ENCODE measurements around the gene SRC. TPM values are rescaled to one million over a fixed set of nuclear protein-coding genes. Genes with fewer than 3 reads are reported as not detected.

Gene SRC
- polyA plus RNA-seq, 3 donors, result 13.5 to 25.7 (median 13.6) TPM

DNA sequence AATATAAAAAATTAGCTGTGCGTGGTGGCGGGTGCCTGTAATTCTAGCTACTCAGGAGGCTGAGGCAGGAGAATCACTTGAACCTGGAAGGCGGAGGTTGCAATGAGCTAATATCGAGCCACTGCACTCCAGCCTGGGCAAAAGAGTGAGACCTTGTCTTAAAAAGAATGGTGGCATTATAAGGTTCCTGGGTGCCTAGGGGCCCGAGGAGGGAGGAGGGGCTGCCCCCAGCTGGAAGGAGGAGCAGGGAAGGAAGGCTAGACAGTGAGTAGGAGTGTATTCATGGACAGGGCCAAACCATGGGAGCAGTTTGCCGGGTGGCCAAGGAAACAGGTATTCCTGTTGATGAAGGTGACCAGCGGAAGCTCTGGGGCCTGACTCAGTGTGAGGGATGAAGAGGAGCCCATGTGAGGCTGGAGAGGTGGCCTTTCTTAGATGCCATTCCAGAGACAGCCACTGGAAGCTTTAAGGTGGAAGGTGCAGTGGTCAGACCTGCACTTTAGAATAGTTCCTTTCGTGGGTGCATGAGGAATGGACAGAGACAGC, 32.3 kb upstream of the SRC start:
- 87 to 95% (median 93%) methylated on average over 8 of the region's 8 CpGs for WGBS, 3 donors

DNA sequence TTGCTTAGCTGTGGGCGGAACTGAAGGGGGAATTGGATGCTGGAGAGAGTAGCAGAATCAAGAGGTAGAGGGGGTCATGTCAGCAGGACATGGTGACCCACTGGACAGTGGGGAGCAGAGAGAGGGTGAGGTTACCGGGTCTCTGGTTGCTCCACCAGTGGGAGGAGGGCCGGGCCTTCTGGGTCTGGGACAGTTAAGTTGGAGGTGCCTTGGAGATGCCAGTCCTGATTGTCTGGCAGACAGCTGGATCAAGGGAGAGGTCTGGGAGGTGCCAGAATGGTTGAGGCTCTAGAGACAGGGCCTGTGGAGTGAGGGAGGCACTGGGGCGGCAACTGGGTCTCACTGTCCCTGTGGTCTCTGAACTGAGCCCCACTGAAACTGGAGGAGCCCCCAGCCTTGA, 31.8 kb upstream of the SRC start:
- no peak overlapping the region for H3K27ac ChIP-seq (ENCODE audit: low read depth, low read length)
- 76 to 89% (median 82%) methylated on average over 4 of the region's 4 CpGs for WGBS, 3 donors

More for the DNA sequence above, 32.3 kb upstream of the SRC start:
- no peak overlapping the region for H3K27ac ChIP-seq (ENCODE audit: low read depth, low read length)

DNA sequence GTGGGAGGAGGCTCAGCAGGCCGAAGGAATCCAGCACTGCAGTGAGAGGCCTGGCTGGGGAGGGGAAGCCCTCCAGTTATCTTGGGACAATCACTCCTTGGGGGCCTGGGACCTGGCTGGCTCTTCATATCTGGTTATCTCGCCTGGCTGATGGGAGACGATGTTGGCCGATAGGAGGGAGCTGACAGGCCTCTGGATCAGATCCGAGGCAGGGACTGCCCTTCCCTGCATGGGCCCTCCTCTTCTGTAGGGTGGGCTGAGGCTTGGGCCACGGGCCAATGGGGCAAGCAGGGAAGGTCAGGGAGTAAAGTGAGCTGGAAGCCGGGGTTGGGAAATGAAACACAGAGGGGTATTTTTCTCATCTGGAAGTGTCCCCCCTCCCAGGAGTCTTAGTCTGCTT, 31.3 kb upstream of the SRC start:
- H3K27ac ChIP-seq (ENCODE audit: low read depth, low read length), result no peak overlapping the region
- 60 to 64% (median 61%) methylated on average over 7 of the region's 7 CpGs for WGBS, 3 donors

DNA sequence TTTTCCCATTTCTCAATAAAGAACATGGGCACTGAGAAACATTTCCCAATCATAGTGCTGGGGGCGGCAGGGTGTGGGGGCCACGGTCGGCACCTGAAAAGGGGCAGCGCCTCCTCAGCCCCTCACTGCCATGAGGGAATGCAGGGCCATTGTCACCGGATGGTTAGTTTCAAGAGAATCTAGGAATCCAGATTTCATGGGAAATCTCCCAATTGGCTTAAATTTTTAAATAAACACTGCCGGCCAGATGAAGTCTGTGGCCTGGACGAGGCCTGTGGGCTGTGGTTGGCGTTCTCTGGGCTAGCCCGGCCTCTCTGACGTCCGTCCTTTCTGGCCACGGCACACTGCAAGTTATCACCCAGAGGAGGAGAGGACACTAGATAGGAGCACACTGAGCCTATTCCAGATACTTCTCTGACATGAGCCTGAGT, 30.9 kb upstream of the SRC start:
- WGBS, 3 donors, result 39 to 76% (median 55%) methylated on average over 12 of the region's 12 CpGs
- no peak overlapping the region for H3K27ac ChIP-seq (ENCODE audit: low read depth, low read length)

DNA sequence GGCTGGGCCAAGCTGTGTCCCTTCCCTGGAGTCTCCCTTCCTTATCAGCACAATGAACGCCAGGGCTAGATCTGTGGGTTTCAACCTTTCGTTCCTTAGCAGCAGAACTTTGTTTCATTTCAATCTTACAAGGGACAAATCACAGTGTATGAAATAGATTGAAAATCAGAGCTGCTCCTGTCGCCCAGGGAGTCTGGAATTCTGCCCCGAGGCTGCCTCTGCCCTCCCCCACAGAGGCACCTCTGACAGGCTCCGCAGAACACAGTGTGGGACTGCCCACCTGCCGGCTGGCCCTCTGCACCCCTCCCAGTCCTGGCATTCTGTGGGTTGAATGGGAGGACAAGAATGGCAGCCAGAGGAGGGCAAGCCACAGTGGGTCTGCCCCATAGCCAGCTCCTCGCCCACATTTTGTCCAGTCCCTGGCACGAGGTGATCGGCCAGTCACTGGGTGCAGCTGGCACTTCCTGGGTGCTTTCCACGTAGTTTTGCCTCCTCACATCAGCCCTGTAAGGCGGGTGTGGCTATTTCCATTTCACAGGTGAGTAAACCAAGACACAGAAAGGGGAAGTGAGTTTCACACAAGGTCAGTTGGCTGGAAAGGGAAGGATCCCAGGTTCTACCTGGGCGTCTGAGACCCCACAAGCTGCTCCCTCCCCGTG, 30.4 kb upstream of the SRC start:
- 61 to 67% (median 65%) methylated on average over 13 of the region's 13 CpGs for WGBS, 3 donors
- H3K27ac ChIP-seq (ENCODE audit: low read depth, low read length), result no peak overlapping the region

DNA sequence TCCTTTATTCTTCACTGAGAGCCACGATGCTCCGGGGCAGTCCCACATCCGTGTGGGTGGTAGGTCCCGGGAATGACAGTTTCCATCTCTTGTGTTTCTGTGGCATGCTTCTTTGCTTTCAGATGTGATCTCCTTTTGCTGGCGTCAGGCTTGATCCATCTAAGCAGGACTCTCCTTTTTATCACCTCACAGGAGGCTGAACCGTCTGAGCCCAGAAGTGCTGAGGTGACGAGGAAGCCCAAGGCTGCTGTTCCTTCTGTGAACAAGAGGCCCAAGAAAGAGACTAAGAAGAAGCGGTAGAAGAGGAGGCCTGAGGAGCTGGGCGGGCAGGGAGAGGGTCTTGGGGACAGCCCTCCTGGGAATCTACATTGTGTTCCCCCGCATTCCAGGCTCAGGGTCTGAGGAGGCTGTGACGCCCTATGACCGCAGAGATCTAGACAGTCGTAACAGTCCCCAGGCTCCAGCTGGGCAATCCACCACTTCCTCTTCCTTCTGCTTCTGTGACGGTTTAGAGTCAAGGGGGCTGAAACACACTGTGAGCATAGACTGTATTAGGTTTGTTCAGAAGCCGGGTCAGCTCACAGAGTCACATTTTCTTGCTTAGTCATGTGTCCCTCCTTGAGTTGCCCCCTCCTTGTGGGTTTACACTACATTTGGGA, 29.7 kb upstream of the SRC start:
- WGBS, 3 donors, result 55 to 85% (median 64%) methylated on average over 15 of the region's 15 CpGs
- H3K27ac ChIP-seq (ENCODE audit: low read depth, low read length), result no peak overlapping the region

DNA sequence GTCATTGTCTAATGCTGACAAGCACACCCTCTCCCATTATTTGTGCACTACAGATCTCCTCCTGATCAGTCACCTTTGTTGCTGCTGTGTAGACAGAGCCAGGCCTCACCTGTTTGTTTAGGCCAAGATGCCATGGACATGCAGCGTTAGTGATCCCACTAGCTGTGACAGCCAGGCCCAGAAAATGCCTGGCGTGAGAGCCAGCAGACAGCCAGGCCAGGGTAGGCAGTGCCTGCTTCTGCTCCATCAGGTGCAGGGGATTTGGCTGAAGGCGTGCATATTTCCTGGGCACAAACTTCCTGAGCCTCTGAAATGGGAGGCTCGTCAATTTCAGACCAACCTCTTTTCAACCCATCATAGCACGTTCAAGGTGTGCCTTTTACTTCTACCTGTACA, 29.2 kb upstream of the SRC start:
- WGBS, 3 donors, result 80 to 93% (median 80%) methylated on average over 5 of the region's 5 CpGs
- H3K27ac ChIP-seq (ENCODE audit: low read depth, low read length), result no peak overlapping the region

DNA sequence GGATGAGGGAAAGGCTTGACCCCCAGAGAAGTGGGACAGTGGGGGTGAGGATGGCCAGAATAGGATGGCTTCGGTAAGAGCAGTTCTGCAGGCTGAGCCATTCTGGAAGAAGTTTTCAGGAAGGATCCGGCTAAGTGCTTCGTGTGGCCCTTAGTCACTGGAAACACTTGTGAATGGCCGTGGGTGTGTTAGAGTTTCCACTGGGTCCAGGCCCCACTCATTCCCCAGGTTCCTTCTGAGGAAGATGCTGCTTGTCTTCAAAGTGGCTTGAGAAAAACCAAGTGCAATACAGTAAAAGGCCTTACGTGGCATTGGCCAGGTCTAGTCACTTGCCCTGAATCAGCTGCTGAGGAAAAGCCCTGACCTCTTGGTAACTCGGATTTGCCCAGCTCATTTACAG, 28.6 kb upstream of the SRC start:
- 84 to 90% (median 87%) methylated on average over 6 of the region's 6 CpGs for WGBS, 3 donors
- H3K27ac ChIP-seq (ENCODE audit: low read depth, low read length), result no peak overlapping the region

DNA sequence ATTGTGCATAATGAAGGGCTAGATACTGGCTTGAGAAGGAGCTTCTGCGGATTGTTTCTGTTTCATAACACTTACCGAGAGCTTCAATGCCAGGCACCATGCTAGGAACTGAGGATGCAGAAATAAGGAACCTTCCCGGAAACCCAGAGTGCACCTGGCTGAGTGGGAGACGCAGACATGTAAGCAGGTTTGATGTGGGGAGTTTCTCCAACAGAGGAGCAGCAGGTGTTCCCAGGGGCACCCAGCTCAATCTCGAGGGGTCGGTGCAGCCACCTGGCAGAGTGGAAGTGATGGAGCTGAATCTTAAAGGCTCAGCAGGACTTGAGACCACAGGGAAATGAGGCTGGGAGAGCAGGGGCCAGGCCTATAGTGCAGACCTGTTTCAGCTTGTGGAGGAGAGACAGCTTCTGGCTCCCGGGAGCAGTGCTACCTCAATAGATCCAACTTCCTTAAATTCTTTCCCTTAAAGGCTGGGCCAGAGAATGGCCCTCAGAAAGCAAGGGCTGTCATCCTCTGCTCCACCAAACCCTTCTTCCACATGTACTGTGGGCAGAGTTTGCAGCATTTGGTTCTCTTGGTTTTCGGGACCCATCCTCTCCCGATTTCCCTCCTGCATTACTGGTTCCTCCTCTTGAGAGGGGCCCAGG, 27.8 kb upstream of the SRC start:
- no peak overlapping the region for H3K27ac ChIP-seq (ENCODE audit: low read depth, low read length)
- 71 to 84% (median 79%) methylated on average over 9 of the region's 9 CpGs for WGBS, 3 donors

DNA sequence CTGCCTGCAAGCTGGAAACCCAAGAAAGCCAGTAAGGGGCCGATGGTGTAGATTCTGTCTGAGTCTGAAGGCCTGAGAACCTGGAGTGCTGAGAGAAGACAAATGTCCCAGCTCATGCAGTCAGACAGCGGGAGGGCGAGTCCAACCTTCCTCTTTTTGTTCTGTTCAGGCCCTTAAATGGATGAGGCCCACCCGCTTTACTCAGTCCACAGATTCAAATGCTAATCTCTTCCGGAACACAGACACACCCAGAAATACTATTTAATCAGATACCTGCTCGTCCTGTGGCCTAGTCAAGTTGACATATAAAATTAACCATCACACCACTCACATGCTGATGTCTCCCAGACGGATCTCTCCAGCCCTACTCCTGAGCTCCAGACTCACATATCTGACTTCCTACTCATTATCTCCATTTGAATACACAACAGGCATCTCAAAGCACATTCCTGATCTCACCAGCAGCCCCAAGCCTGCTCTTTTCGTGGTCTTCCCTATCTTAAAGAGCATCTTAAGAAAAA, 26.7 kb upstream of the SRC start:
- WGBS, 3 donors, result 78 to 83% (median 83%) methylated on average over 8 of the region's 8 CpGs

DNA sequence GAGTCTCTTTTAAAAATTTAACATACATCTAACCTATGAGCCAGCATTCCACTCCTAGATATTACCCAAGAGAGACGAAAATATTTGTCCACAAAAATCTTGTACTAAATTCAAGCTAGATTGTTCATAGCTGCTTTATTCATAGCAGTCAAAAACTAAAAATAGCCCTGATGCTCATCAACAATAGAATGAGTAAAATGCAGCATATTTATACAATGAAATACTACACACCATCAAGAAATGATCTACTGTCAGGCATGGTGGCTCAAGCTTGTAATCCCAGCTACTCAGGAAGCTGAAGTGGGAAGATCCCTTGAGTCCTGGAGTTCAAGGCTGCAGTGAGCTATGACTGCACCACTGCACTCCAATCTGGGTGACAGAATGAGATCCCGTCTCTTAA, 22.0 kb upstream of the SRC start:
- no peak overlapping the region for H3K27ac ChIP-seq (ENCODE audit: low read depth, low read length)
- 64 to 68% (median 65%) methylated on average over 2 of the region's 2 CpGs for WGBS, 3 donors

More for the DNA sequence above, 26.7 kb upstream of the SRC start:
- no peak overlapping the region for H3K27ac ChIP-seq (ENCODE audit: low read depth, low read length)

DNA sequence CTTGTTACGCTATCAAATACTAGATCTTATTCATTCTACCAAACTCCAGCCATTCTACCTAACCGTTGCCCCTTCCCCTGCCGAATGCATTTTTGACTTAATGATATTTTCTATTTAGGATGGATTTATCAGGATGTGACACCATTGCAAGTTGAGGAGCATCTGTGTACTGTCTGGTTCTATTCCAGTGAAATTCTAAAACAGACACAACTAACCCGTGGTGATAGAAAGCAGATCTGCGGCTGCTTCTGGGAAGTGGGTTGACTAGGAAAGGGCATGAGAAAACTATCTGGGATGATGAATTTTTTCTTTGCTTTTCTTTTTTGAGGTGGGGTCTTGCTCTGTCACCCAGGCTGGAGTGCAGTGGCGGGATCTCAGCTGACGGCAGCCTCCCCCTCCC, 20.7 kb upstream of the SRC start:
- WGBS, 3 donors, result 91 to 94% (median 93%) methylated on average over 7 of the region's 7 CpGs
- no peak overlapping the region for H3K27ac ChIP-seq (ENCODE audit: low read depth, low read length)

DNA sequence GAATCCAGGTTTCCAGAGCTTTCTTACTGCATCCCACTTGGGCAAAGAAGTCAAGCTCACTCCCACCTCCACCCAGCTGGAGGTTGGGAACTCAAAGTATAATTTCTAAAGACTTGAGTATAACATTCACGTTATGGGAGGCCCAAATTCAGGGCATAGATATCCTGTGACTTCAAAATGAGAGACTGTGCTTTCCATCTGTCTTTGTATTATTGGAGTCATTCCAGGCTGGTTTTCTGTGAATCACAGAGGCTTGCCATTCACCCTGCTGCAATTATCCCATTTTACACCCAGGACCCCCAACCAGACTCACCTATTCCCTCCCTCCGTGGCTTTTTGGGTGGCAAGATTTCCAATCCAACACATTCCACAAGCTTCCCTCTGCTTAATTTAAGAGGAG, 19.3 kb upstream of the SRC start:
- H3K27ac ChIP-seq (ENCODE audit: low read depth, low read length), result no peak overlapping the region
- 69 to 78% (median 75%) methylated on average over 2 of the region's 2 CpGs for WGBS, 3 donors

DNA sequence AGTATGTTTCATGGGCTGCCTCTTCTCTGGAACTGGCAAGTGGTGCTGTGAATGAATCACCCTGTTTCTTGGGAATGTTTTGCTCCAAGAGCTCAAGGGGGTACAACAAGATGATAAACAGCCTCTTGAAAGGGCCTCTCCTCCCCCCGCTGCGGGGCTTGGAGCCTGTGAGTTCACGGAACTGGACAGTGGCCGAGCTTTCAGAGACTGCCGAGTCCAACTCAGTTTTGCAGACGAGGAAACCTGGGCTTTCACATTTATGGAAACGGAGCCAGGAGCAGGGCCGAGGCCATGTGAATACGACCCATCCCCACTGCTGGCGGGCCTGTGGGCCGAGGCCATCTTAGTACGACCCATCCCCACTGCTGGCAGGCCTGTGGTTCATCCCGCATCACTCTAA, 18.2 kb upstream of the SRC start:
- no peak overlapping the region for H3K27ac ChIP-seq (ENCODE audit: low read depth, low read length)
- 69 to 81% (median 71%) methylated on average over 13 of the region's 13 CpGs for WGBS, 3 donors

DNA sequence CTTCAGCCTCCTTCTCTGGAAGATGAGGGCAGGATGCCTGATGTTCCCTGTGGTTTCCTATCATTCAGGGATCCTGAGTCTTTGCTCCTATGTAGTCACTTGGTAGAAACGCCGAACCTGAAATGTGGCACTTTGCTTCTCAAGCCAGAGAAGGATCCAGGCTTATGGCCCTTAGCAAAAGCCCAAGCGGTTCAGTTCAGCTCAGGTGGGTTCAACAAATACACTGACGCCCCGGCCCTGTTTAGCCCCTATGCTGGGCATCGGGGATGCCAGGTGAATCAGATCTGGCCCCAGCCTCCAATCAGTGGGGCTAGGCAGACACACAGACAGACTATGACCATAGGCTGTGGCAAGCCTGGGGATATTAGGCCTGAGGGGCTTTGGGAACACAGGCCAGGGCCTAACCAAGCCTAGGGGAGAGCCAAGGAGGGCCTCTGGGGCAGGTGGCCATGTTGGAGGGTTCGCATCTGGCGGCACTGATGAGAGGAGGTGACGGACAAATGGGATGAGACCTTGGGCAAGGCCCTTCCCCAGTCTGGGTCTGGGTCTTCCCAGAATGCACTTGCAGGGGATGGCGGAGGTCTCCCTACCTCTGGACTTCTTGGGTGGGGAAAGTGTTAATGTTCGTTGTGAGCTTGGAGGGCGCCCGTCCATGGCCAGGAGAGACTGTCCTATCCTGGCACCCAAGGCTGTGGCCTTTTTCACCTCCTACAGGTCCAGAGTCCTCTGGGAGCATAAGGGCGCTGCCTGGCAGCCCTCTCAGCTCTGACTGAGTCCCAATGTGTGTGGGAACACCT, 17.6 kb upstream of the SRC start:
- H3K27ac ChIP-seq (ENCODE audit: low read depth, low read length), result no peak overlapping the region
- WGBS, 3 donors, result 91 to 94% (median 93%) methylated on average over 14 of the region's 14 CpGs

DNA sequence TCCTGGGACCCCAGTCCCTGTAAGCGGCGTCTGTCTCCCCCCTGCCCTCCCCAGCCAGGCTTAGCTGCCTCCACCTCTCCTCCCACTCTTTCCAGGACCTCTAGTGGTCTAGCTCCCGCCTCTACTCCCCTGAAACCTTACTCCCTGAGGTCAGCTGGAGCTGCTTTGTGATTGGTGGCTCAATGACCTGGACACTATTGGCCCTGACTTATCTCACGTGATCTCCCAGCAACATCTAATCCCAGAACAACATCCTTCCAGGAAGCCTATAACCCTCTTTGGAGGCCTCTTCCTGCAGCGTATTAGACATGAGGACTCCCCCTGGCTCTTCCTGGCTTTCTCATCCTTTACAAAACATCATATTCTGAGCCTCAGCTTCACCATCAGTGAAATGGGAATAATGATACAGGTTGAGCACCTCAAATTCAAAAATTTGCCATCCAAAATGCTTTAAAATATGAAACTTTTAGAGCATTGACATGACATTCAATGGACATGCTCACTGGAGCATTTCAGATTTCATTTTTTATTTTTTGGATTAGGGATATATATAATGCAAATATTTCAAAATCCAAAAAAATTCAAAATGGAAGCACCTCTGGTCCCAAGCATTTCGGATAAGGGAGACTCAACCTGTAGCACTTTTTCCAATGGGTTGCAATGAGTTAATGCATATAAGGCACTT, 16.3 kb upstream of the SRC start:
- 66 to 76% (median 75%) methylated on average over 6 of the region's 6 CpGs for WGBS, 3 donors
- no peak overlapping the region for H3K27ac ChIP-seq (ENCODE audit: low read depth, low read length)

DNA sequence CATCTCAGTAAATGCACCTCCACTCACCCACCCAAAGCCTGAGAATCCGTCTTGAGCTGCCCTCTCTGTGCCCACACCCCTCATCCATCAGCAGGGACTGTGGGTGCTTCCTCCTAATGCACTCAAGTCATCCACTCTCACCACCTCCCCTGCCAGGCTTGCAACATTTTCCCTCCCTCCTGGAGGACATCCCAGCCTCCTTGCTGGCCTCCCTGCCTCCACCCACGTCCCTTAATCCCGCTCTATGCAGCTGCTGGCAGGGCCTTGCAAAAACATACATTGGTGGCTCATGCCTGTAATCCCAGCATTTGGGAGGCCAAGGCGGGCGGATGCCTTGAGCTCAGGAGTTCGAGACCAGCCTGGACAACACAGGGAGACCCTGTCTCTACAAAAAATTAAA, 15.6 kb upstream of the SRC start:
- H3K27ac ChIP-seq (ENCODE audit: low read depth, low read length), result no peak overlapping the region
- 89 to 95% (median 90%) methylated on average over 6 of the region's 6 CpGs for whole genome bisulfite sequencing, 3 donors

Measured in adipose tissue (tissue), 3 donors.